NB4 (cell line): ENCODE results near the gene ADAMTS5.

Experiments used
- DNase-seq: peaks from one replicate; pipeline ENCODE4 v3.0.0; 2010; ENCODE audit warnings: low read depth
- H3K4me3 ChIP-seq: one replicate; pipeline ENCODE4 v1.5.1; 2011; ENCODE audit warnings: mild to moderate bottlenecking, low read depth, low read length, moderate library complexity
- CTCF ChIP-seq: IDR thresholded peaks from one replicate; pipeline ENCODE4 v1.5.1; 2012; ENCODE audit warnings: low read depth, low read length
- MAX ChIP-seq: IDR thresholded peaks from 2 replicates; pipeline ENCODE4 v1.6.1; 2011; ENCODE audit warnings: low read depth, low read length
- MYC ChIP-seq: IDR thresholded peaks from 2 replicates; pipeline ENCODE4 v1.6.1; 2011; ENCODE audit warnings: low read depth, low read length
- POLR2A ChIP-seq: IDR thresholded peaks from 2 replicates; pipeline ENCODE4 v1.6.1; 2011; ENCODE audit warnings: mild to moderate bottlenecking; ENCODE audit not compliant: insufficient read length; ENCODE audit errors: extremely low read depth

Gene ADAMTS5

GRCh38 chr21:26972192-26972591 lies 5.3 kb upstream of the ADAMTS5 start:
- no peak for TF ChIP-seq MAX
- TF ChIP-seq MYC: no peak
- TF ChIP-seq CTCF: no peak
- no peak for TF ChIP-seq POLR2A
- DNase-seq: peak; percentile 38
- no peak overlapping the region for H3K4me3 ChIP-seq

- no peak for DNase-seq
- TF ChIP-seq MYC (no peak), MAX (no peak), CTCF (no peak), POLR2A (no peak)
- H3K4me3 ChIP-seq: no peak overlapping the region
Observed at GRCh38 chr21:26969971-26970725, 3.3 kb upstream of the ADAMTS5 start.

GRCh38 chr21:26966649-26967061 lies 233 bp downstream of the ADAMTS5 start:
- DNase-seq: no peak
- no peak for TF ChIP-seq MAX
- TF ChIP-seq MYC: no peak
- TF ChIP-seq POLR2A: no peak
- no peak for TF ChIP-seq CTCF
- peak overlapping the region; percentile 25 for H3K4me3 ChIP-seq

- no peak overlapping the region for H3K4me3 ChIP-seq
- no peak for TF ChIP-seq MYC
- no peak for TF ChIP-seq POLR2A
- no peak for TF ChIP-seq MAX
- no peak for TF ChIP-seq CTCF
- DNase-seq: peak; percentile 3
Observed at GRCh38 chr21:26965907-26966581, 844 bp downstream of the ADAMTS5 start.

- DNase-seq: no peak
- H3K4me3 ChIP-seq: no peak overlapping the region
- no peak for TF ChIP-seq POLR2A
- no peak for TF ChIP-seq MAX
- TF ChIP-seq MYC: no peak
- no peak for TF ChIP-seq CTCF
Observed at GRCh38 chr21:26965040-26965906, 1.6 kb downstream of the ADAMTS5 start.
